Measurements from ENCODE around the gene PXMP2. TPM values are rescaled to one million over a fixed set of nuclear protein-coding genes. Genes with fewer than 3 reads are reported as not detected.

The PXMP2 gene
- polyA plus RNA-seq, 2 of the 4 experiments (the other 2 are of a cell fraction): 18.7 to 21.3 TPM

- ChIA-PET POLR2A (no interaction called here), CTCF (no interaction called here)
- Histone ChIP-seq H3K4me1 (no peaks in the 10 kb centered on the region), H3K9me3 (no peaks in the 10 kb centered on the region), H3K27ac (no peak overlapping the region), H3K4me3 (no peak overlapping the region), H3K4me2 (no peak overlapping the region)
- TF ChIP-seq MAZ (IDR thresholded peaks at IDR 0.05; ENCODE audit: borderline replicate concordance, low read depth, low read length) (no peak), EHF (CRISPR knock-in tag; IDR thresholded peaks at IDR 0.05) (no peak), CBX2 (IDR thresholded peaks at IDR 0.05; ENCODE audit: borderline replicate concordance, low read depth) (no peak), HOXB5 (CRISPR knock-in tag; IDR thresholded peaks at IDR 0.05) (no peak), HOXB13 (CRISPR knock-in tag; IDR thresholded peaks at IDR 0.05; ENCODE audit: low read depth) (no peak), JUNB (IDR thresholded peaks at IDR 0.05) (no peak), USF2 (IDR thresholded peaks at IDR 0.05) (no peak), SMC3 (IDR thresholded peaks at IDR 0.05) (no peak), JUN (IDR thresholded peaks at IDR 0.05) (no peak), HDAC2 (IDR thresholded peaks at IDR 0.05) (no peak), HMGXB4 (CRISPR knock-in tag; IDR thresholded peaks at IDR 0.05; ENCODE audit: borderline replicate concordance) (no peak), EHMT2 (IDR thresholded peaks at IDR 0.05; ENCODE audit: low read depth) (no peak), ATOH8 (CRISPR knock-in tag; IDR thresholded peaks at IDR 0.05; ENCODE audit: low read depth) (no peak), RAD21 (conservative IDR thresholded peaks at IDR 0.05 in 1 of 2, IDR thresholded peaks at IDR 0.05 in 1 of 2) (no peak), FOSB (CRISPR knock-in tag; IDR thresholded peaks at IDR 0.05) (no peak), MAX (IDR thresholded peaks at IDR 0.05) (no peak), PHF8 (IDR thresholded peaks at IDR 0.05; ENCODE audit: borderline replicate concordance, low read depth) (no peak), HES2 (IDR thresholded peaks at IDR 0.05) (no peak)
- WGBS (ENCODE audit: missing lambda C conversion rate): 93% methylated on average over 26 of the region's 27 CpGs
- ATAC-seq: peak in 1 of 2 experiments; percentile 29; a peak in 3 of 6 replicates
- no peak for FAIRE-seq
- no peak for DNase-seq (ENCODE audit: low read depth in 1 of 2, low spot score in 1 of 2)
Measured at GRCh38 chr12:132673288-132674179, 13.9 kb upstream of the PXMP2 start.

GRCh38 chr12:132674561-132674960, 12.8 kb upstream of the PXMP2 start:
- ChIA-PET CTCF (no interaction called here), POLR2A (no interaction called here)
- no peaks in the 10 kb centered on the region for H3K4me1 ChIP-seq
- no peak overlapping the region for H3K27ac ChIP-seq
- no peaks in the 10 kb centered on the region for H3K9me3 ChIP-seq
- no peak overlapping the region for H3K4me3 ChIP-seq
- ATAC-seq: no peak
- 97% methylated on average over 5 of the region's 5 CpGs for WGBS (ENCODE audit: missing lambda C conversion rate)
- FAIRE-seq: no peak
- no peak for TF ChIP-seq EP300 (IDR thresholded peaks at IDR 0.05)
- TF ChIP-seq TP53 (CRISPR knock-in tag; IDR thresholded peaks at IDR 0.05): no peak
- TF ChIP-seq EHF (CRISPR knock-in tag; IDR thresholded peaks at IDR 0.05): no peak
- no peak for TF ChIP-seq RNF2 (IDR thresholded peaks at IDR 0.05; ENCODE audit: borderline replicate concordance, low read depth)
- no peak for TF ChIP-seq ESRRA (IDR thresholded peaks at IDR 0.05; ENCODE audit: borderline replicate concordance, low read length)
- TF ChIP-seq RARB (CRISPR knock-in tag; IDR thresholded peaks at IDR 0.05): no peak
- TF ChIP-seq RFX5 (IDR thresholded peaks at IDR 0.05): no peak
- no peak for TF ChIP-seq ZFP36 (IDR thresholded peaks at IDR 0.05; ENCODE audit: borderline replicate concordance, partially characterized antibody)
- TF ChIP-seq ZSCAN20 (CRISPR knock-in tag; IDR thresholded peaks at IDR 0.05): no peak
- TF ChIP-seq POLR2AphosphoS2 (conservative IDR thresholded peaks at IDR 0.05; ENCODE audit: low read length): no peak
- H3K4me2 ChIP-seq: no peak overlapping the region
- DNase-seq (ENCODE audit: low read depth in 1 of 2, low spot score in 1 of 2): no peak
